HG03135 (cell line): ENCODE measurements around the gene PEX13.
"Not testable (repeated sequence)": the region's sequence is repeated elsewhere in the genome, so short reads cannot be mapped to it uniquely, and the experiment has no call there.

Experiments used
- ATAC-seq: cut with Tn5 transposase; IDR thresholded peaks from one replicate; pipeline ENCODE4 v1.9.1; 2021; ENCODE audit warnings: mild to moderate bottlenecking, moderate library complexity; ENCODE audit not compliant: unreplicated experiment

The PEX13 gene

GRCh38 chr2:61017556-61018317 is at the start of gene PEX13, which contains the start of gene PUS10:
Gene PEX13, plus strand, starts transcription at chr2:61017720. Its CDS starts 40 bp downstream, at chr2:61017760.
Gene PUS10, minus strand, starts transcription at chr2:61018255. Its CDS starts 6,365 bp downstream, at chr2:61011890.
- peak; percentile 72 for ATAC-seq

- no peak for ATAC-seq
Observed at GRCh38 chr2:60972889-60973656, 44.4 kb upstream of the PEX13 start.

GRCh38 chr2:60973705-60974104 is 43.8 kb upstream of the PEX13 start:
- ATAC-seq: no peak

- ATAC-seq: no peak
Observed at GRCh38 chr2:60974652-60975051, 42.9 kb upstream of the PEX13 start.

- no peak for ATAC-seq
Observed at GRCh38 chr2:60976256-60976850, 41.2 kb upstream of the PEX13 start.

GRCh38 chr2:60976875-60977561 is 40.5 kb upstream of the PEX13 start:
- ATAC-seq: peak; percentile 54

- ATAC-seq: no peak
Observed at GRCh38 chr2:60977562-60977895, 40.0 kb upstream of the PEX13 start.

- no peak for ATAC-seq
Observed at GRCh38 chr2:60979231-60979630, 38.3 kb upstream of the PEX13 start.

GRCh38 chr2:60980071-60980815 is 37.3 kb upstream of the PEX13 start:
- ATAC-seq: no peak

- ATAC-seq: not testable (repeated sequence)
Observed at GRCh38 chr2:60982066-60982465, 35.5 kb upstream of the PEX13 start.

GRCh38 chr2:60984720-60985119 is 32.8 kb upstream of the PEX13 start:
- no peak for ATAC-seq

GRCh38 chr2:60987041-60987440 is 30.5 kb upstream of the PEX13 start:
- ATAC-seq: no peak

GRCh38 chr2:60987656-60988055 is 29.9 kb upstream of the PEX13 start:
- ATAC-seq: not testable (repeated sequence)

GRCh38 chr2:60989259-60989658 is 28.3 kb upstream of the PEX13 start:
- no peak for ATAC-seq

- ATAC-seq: no peak
Observed at GRCh38 chr2:60991644-60992043, 25.9 kb upstream of the PEX13 start.

GRCh38 chr2:60992985-60993392 is 24.5 kb upstream of the PEX13 start:
- peak; percentile 98 for ATAC-seq

GRCh38 chr2:60994131-60994530 is 23.4 kb upstream of the PEX13 start:
- ATAC-seq: no peak

- ATAC-seq: peak; percentile 60
Observed at GRCh38 chr2:60998628-60999545, 18.6 kb upstream of the PEX13 start.

GRCh38 chr2:61005736-61006135 is 11.8 kb upstream of the PEX13 start:
- ATAC-seq: no peak
